ENCODE data around the gene UCK2.

UCK2 gene

GRCh38 chr1:165856021-165856420 is 28.6 kb downstream of the UCK2 start:
- DNase-seq, result no peak

- no peak for DNase-seq
Measured at GRCh38 chr1:165856606-165857005, 29.2 kb downstream of the UCK2 start.

- DNase-seq, result no peak
Measured at GRCh38 chr1:165857046-165857801, 29.8 kb downstream of the UCK2 start.

- DNase-seq, result no peak
Measured at GRCh38 chr1:165858364-165858823, 31.0 kb downstream of the UCK2 start.

- no peak for DNase-seq
Measured at GRCh38 chr1:165858967-165859845, 31.8 kb downstream of the UCK2 start.

- no peak for DNase-seq
Measured at GRCh38 chr1:165860065-165860464, 32.7 kb downstream of the UCK2 start.

GRCh38 chr1:165861911-165862310 is 34.5 kb downstream of the UCK2 start:
- DNase-seq, result no peak

- DNase-seq, result no peak
Measured at GRCh38 chr1:165862448-165862847, 35.0 kb downstream of the UCK2 start.

- no peak for DNase-seq
Measured at GRCh38 chr1:165863346-165863745, 35.9 kb downstream of the UCK2 start.

GRCh38 chr1:165865633-165866340 is 38.4 kb downstream of the UCK2 start:
- DNase-seq, result no peak

- DNase-seq, result no peak
Measured at GRCh38 chr1:165869343-165869742, 41.9 kb downstream of the UCK2 start.

GRCh38 chr1:165871311-165872067 is 44.1 kb downstream of the UCK2 start:
- DNase-seq, result peak; percentile 55

GRCh38 chr1:165873481-165873880 is 46.1 kb downstream of the UCK2 start:
- DNase-seq, result no peak

- no peak for DNase-seq
Measured at GRCh38 chr1:165874643-165875042, 47.2 kb downstream of the UCK2 start.

GRCh38 chr1:165875171-165875570 is 47.8 kb downstream of the UCK2 start:
- DNase-seq, result no peak

GRCh38 chr1:165875604-165876003 is 48.2 kb downstream of the UCK2 start:
- no peak for DNase-seq

- no peak for DNase-seq
Measured at GRCh38 chr1:165876121-165876520, 48.7 kb downstream of the UCK2 start.

GRCh38 chr1:165877411-165877810 is 50.0 kb downstream of the UCK2 start:
- no peak for DNase-seq

GRCh38 chr1:165877940-165878556 is 50.6 kb downstream of the UCK2 start:
- DNase-seq, result no peak

- no peak for DNase-seq
Measured at GRCh38 chr1:165879946-165880345, 52.5 kb downstream of the UCK2 start.

GRCh38 chr1:165880993-165881392 is 53.6 kb downstream of the UCK2 start:
- no peak for DNase-seq

All from CD4-positive, alpha-beta T cell treated with Interleukin-17A for 4 hours (primary cell).